Panc1 (cell line): Measurements from ENCODE around the gene MAFG. TPM values are rescaled to one million over a fixed set of nuclear protein-coding genes. Genes with fewer than 3 reads are reported as not detected.

Experiments
- ATAC-seq: fragments of 200-7000 bp; cut with Tn5 transposase; 2 replicates; pipeline ENCODE4 v1.9.1; 2020; ENCODE audit warnings: mild to moderate bottlenecking, moderate library complexity
- BruUV-seq: library from RNA; stranded (reverse); fragments of 400-500 nt; replicated peaks from 2 replicates; lab custom pipeline; 2021; lab: Mats Ljungman, UMichigan
- CTCF ChIA-PET: fragments of 300-600 bp; sonication (Branson Sonifier 250); formaldehyde crosslinking; loops from one replicate; lab custom pipeline; 2022; ENCODE audit warnings: antibody characterized with exemption; lab: Charles Lee
- POLR2A ChIA-PET: fragments of 300-600 bp; sonication (Branson Sonifier 250); formaldehyde crosslinking; loops from one replicate; lab custom pipeline; 2022; ENCODE audit warnings: antibody characterized with exemption; lab: Charles Lee
- DNase-seq: peaks from one replicate; pipeline ENCODE4 v3.0.0-alpha.2; 2010; ENCODE audit warnings: low read depth, low spot score
- H3K27ac ChIP-seq: 2 replicates; pipeline ENCODE4 v1.5.1; 2011; ENCODE audit warnings: mild to moderate bottlenecking, low read length, inconsistent platforms
- H3K27me3 ChIP-seq: fragments of 200-500 bp; sonication (Bioruptor generic); 2 replicates; pipeline ENCODE4 v1.6.0; 2014; ENCODE audit warnings: low read length, inconsistent platforms; ENCODE audit not compliant: control insufficient read depth, insufficient read depth
- H3K36me3 ChIP-seq: fragments of 200-500 bp; sonication (Bioruptor generic); 2 replicates; pipeline ENCODE4 v1.5.1; 2014; ENCODE audit warnings: inconsistent platforms, mild to moderate bottlenecking, low read length, moderate library complexity; ENCODE audit not compliant: control insufficient read depth, insufficient read depth
- H3K4me1 ChIP-seq: 2 replicates; pipeline ENCODE4 v1.5.1; 2011; ENCODE audit warnings: inconsistent platforms, mild to moderate bottlenecking, low read length, moderate library complexity; ENCODE audit not compliant: control insufficient read depth, insufficient read depth
- H3K4me3 ChIP-seq, 2 experiments: 2 replicates each; pipeline ENCODE4 v1.5.1; 2011 to 2012; ENCODE audit warnings: low read depth in 2 of 2, low read length in 2 of 2, mild to moderate bottlenecking in 2 of 2, inconsistent platforms in 1 of 2, moderate library complexity in 1 of 2
- H3K9me3 ChIP-seq: fragments of 200-500 bp; sonication (Bioruptor generic); 2 replicates; pipeline ENCODE4 v1.5.1; 2014; ENCODE audit warnings: low read depth, mild to moderate bottlenecking, inconsistent platforms, low read length, moderate library complexity; ENCODE audit not compliant: control insufficient read depth, insufficient read depth
- POLR2AphosphoS5 ChIP-seq: IDR thresholded peaks from 2 replicates; pipeline ENCODE4 v1.6.1; 2012; ENCODE audit warnings: mild to moderate bottlenecking, low read depth, low read length, moderate library complexity
- SIN3A ChIP-seq: IDR thresholded peaks from 2 replicates; pipeline ENCODE4 v1.6.1; 2012; ENCODE audit warnings: low read depth, mild to moderate bottlenecking, low read length, moderate library complexity, borderline replicate concordance; ENCODE audit not compliant: insufficient read depth
- TCF7L2 ChIP-seq: IDR thresholded peaks from 2 replicates; pipeline ENCODE4 v1.6.1; 2011; ENCODE audit warnings: mild to moderate bottlenecking, low read depth, low read length, inconsistent platforms
- in situ Hi-C: cut with HindIII; loops from 2 replicates; pipeline ENCODE4 v1.10.0; 2016; ENCODE audit warnings: low sequenced_read_pairs, low pct_unique_long_range_greater_than_20kb
- intact Hi-C: fragments of 100-400 bp; cut with micrococcal nuclease; formaldehyde crosslinking; loops from one replicate; pipeline ENCODE4 v1.10.0; 2022; ENCODE audit not compliant: unreplicated experiment
- total RNA-seq: library from RNA; stranded (reverse); gene quantifications from one replicate; pipeline ENCODE4 v1.2.1, GENCODE V29; 2021; ENCODE audit not compliant: unreplicated experiment
- TF ChIP-seq, protein P1 (sequence below): fragments of 450-650 bp; IDR thresholded peaks from 2 replicates; pipeline ENCODE4 v1.5.1; 2017; ENCODE audit warnings: mild to moderate bottlenecking
- TF ChIP-seq, protein P2 (sequence below), 2 experiments: IDR thresholded peaks; 2 replicates each; pipeline ENCODE4 v1.6.1; 2011 to 2012; ENCODE audit warnings: low read depth in 2 of 2, control low read depth in 1 of 2, low read length in 1 of 2, mild to moderate bottlenecking in 1 of 2, moderate library complexity in 1 of 2; ENCODE audit not compliant: insufficient read depth in 1 of 2

Gene MAFG
- total RNA-seq, 1 experiment from 2014 or later = 57.0 TPM

DNA sequence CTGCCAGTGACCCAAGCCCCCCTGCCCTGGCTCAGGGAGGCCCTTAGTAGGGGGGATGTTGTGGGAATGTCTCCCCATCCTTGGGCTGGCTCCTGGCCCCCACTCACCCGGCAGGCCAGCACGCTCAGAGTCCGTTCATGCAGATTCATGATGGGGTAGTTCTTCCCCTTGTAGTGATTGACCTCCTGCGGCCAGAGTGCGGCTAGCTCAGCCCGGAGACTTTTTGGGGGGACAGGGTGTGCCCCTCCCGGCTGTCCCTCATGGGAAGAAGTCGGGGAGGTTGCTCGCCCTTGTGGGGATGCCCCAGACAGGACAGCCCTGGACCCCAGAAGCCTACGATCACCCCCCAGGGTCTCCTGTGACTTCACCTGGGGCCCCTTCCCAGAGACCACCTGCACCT is 21.5 kb downstream of the MAFG start:
- Histone ChIP-seq H3K4me1 (peaks cover 18% of the 10 kb centered on the region), H3K27me3 (no peaks in the 10 kb centered on the region), H3K36me3 (no peaks in the 10 kb centered on the region), H3K4me3 (no peak overlapping the region), H3K9me3 (no peaks in the 10 kb centered on the region), H3K27ac (no peak overlapping the region)
- CTCF ChIA-PET = no interaction called here
- ATAC-seq = no peak
- in situ Hi-C loops = no loop called here
- TF ChIP-seq, protein P1, sequence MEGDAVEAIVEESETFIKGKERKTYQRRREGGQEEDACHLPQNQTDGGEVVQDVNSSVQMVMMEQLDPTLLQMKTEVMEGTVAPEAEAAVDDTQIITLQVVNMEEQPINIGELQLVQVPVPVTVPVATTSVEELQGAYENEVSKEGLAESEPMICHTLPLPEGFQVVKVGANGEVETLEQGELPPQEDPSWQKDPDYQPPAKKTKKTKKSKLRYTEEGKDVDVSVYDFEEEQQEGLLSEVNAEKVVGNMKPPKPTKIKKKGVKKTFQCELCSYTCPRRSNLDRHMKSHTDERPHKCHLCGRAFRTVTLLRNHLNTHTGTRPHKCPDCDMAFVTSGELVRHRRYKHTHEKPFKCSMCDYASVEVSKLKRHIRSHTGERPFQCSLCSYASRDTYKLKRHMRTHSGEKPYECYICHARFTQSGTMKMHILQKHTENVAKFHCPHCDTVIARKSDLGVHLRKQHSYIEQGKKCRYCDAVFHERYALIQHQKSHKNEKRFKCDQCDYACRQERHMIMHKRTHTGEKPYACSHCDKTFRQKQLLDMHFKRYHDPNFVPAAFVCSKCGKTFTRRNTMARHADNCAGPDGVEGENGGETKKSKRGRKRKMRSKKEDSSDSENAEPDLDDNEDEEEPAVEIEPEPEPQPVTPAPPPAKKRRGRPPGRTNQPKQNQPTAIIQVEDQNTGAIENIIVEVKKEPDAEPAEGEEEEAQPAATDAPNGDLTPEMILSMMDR = no peak
- no peak for TF ChIP-seq SIN3A
- TF ChIP-seq POLR2AphosphoS5 = no peak
- TF ChIP-seq, protein P2, sequence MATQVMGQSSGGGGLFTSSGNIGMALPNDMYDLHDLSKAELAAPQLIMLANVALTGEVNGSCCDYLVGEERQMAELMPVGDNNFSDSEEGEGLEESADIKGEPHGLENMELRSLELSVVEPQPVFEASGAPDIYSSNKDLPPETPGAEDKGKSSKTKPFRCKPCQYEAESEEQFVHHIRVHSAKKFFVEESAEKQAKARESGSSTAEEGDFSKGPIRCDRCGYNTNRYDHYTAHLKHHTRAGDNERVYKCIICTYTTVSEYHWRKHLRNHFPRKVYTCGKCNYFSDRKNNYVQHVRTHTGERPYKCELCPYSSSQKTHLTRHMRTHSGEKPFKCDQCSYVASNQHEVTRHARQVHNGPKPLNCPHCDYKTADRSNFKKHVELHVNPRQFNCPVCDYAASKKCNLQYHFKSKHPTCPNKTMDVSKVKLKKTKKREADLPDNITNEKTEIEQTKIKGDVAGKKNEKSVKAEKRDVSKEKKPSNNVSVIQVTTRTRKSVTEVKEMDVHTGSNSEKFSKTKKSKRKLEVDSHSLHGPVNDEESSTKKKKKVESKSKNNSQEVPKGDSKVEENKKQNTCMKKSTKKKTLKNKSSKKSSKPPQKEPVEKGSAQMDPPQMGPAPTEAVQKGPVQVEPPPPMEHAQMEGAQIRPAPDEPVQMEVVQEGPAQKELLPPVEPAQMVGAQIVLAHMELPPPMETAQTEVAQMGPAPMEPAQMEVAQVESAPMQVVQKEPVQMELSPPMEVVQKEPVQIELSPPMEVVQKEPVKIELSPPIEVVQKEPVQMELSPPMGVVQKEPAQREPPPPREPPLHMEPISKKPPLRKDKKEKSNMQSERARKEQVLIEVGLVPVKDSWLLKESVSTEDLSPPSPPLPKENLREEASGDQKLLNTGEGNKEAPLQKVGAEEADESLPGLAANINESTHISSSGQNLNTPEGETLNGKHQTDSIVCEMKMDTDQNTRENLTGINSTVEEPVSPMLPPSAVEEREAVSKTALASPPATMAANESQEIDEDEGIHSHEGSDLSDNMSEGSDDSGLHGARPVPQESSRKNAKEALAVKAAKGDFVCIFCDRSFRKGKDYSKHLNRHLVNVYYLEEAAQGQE (IDR thresholded peaks at IDR 0.05; ENCODE audit: insufficient read depth in 1 of 2, low read depth in 2 of 2, low read length in 1 of 2) = no peak
- no peak for TF ChIP-seq TCF7L2
- POLR2A ChIA-PET = no interaction called here
- intact Hi-C loops = no loop called here
- BruUV-seq = no TSS peak
- DNase-seq = no peak

DNA sequence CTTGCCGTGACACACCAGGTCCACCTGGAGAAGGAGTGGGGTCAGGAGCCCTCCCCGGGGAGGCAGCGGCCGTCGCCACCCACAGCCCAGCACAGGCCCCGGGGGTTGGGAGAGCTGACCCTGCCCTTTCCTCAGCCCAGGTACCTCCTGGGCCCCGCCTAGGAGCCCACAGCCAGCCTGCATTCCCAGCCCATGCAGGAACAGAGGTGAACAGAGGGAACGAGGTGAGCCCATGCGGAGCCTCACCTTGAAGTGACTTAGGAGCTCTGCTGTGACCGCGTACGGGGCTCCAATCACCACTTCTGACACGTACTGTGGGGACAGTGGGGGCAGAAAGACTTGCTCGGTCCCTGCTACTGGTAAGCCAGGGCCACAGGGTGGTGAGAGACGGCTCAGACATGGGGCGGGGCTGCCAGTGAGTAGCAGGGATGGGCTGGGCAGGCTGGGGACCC is 22.1 kb downstream of the MAFG start:
- Histone ChIP-seq H3K4me3 (no peak overlapping the region), H3K27me3 (no peaks in the 10 kb centered on the region), H3K36me3 (no peaks in the 10 kb centered on the region), H3K9me3 (no peaks in the 10 kb centered on the region), H3K27ac (no peak overlapping the region), H3K4me1 (peaks cover 17% of the 10 kb centered on the region)
- ATAC-seq (no peak), DNase-seq (no peak)
- CTCF ChIA-PET = no interaction called here
- BruUV-seq = no TSS peak
- POLR2A ChIA-PET = no interaction called here
- in situ Hi-C loops (no loop called here), intact Hi-C loops (no loop called here)
- TF ChIP-seq POLR2AphosphoS5 (no peak), SIN3A (no peak), TCF7L2 (no peak)
- TF ChIP-seq, protein P2 (IDR thresholded peaks at IDR 0.05; ENCODE audit: insufficient read depth in 1 of 2, low read depth in 2 of 2, low read length in 1 of 2) = no peak
- TF ChIP-seq, protein P1 = no peak
